ENCODE data around the gene TNIK.
A peak's percentile ranks its signal among the peaks of the same experiment; 100 is the strongest.

Gene TNIK

DNA sequence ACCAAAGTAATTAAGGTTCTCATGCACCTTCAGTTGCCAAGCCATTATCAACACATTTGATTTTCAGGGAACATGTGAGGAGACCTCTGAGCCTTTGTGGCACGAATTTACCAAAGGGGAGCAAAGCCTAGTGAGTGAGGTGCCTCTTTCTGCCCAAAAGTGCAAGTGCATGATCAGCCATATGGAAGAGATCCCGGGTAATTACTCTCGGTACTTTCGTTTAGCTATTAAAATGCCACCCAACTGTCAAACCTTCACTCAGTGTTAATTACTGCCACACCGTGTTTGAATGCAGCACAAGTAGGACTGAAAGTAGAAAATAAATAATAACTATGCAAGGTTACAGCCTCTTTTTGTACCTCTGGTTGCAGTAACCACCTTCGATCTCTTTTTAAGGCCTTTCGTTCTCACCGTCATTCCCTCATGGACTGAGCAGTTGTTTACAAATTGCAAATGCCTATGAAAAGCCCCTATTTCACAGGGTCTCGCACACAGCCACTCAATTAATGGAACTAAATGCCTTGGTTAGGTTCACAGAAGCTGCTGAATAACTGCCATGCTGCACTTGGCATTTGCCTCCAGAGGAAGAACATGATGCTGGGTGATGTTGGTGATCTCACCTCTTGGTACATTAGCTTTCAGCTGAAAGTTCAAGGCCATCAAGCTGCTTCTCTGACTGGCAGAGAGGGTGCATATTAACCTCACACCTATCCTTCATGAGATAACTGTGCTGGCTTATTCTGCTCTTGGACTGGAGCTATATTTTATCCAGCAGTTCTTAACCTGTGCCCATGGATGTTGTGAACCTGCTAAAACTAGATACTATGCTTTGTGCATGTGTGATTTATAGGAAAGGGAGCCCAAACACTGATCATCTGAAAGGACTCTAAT, 69.9 kb downstream of the TNIK start:
- no peak for TF ChIP-seq POLR2A (IDR thresholded peaks at IDR 0.05; ENCODE audit: extremely low read depth, insufficient read length)
- TF ChIP-seq, protein P1, sequence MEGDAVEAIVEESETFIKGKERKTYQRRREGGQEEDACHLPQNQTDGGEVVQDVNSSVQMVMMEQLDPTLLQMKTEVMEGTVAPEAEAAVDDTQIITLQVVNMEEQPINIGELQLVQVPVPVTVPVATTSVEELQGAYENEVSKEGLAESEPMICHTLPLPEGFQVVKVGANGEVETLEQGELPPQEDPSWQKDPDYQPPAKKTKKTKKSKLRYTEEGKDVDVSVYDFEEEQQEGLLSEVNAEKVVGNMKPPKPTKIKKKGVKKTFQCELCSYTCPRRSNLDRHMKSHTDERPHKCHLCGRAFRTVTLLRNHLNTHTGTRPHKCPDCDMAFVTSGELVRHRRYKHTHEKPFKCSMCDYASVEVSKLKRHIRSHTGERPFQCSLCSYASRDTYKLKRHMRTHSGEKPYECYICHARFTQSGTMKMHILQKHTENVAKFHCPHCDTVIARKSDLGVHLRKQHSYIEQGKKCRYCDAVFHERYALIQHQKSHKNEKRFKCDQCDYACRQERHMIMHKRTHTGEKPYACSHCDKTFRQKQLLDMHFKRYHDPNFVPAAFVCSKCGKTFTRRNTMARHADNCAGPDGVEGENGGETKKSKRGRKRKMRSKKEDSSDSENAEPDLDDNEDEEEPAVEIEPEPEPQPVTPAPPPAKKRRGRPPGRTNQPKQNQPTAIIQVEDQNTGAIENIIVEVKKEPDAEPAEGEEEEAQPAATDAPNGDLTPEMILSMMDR (IDR thresholded peaks at IDR 0.05; ENCODE audit: low read depth, low read length) = no peak
- TF ChIP-seq, protein P2, sequence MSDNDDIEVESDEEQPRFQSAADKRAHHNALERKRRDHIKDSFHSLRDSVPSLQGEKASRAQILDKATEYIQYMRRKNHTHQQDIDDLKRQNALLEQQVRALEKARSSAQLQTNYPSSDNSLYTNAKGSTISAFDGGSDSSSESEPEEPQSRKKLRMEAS (IDR thresholded peaks at IDR 0.05; ENCODE audit: low read depth, low read length) = no peak
- TF ChIP-seq MYC (IDR thresholded peaks at IDR 0.05; ENCODE audit: low read depth, low read length) = no peak
- DNase-seq (ENCODE audit: low read depth) = no peak
- H3K4me3 ChIP-seq (ENCODE audit: low read depth, low read length) = no peak overlapping the region

DNA sequence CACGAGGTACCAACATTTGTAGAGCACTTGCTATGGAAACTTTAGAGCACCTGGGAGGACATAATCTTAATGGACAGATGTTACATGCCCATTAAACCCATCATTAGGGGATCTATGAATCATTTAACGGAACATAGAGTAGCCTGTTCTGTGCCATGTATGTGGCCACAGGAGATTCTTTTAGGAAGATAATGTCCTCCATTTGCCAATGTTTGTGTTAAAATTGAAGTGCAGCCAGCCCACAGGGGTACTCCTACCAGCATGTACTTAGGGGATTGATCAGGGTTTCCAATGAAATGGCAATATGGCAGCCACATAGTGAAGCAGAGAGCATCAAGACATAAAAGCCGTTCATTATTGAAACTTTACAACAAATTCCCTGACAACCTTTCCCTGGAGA, 70.7 kb downstream of the TNIK start:
- no peak for DNase-seq (ENCODE audit: low read depth)
- no peak overlapping the region for H3K4me3 ChIP-seq (ENCODE audit: low read depth, low read length)
- no peak for TF ChIP-seq POLR2A (IDR thresholded peaks at IDR 0.05; ENCODE audit: extremely low read depth, insufficient read length)
- TF ChIP-seq, protein P1 (IDR thresholded peaks at IDR 0.05; ENCODE audit: low read depth, low read length) = no peak
- TF ChIP-seq, protein P2 (IDR thresholded peaks at IDR 0.05; ENCODE audit: low read depth, low read length) = no peak
- no peak for TF ChIP-seq MYC (IDR thresholded peaks at IDR 0.05; ENCODE audit: low read depth, low read length)

DNA sequence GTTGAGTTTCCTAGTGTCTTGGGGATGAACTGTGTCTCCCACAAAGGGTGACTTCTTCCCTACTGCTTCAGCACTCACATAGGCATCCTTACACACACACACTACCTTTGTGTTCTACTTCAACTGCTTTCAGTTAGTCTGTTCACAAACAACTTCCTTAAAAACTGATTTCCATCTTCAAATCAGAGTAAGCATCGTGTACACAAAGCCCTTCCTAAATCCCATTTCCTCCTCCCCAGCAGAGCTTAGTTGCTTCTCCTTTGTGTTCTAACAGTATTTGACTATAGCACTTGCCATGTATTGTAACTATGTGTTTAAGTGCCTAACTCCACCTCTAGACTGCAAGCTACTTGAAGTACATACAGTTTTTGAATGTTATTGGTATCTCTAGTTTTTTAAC, 71.7 kb downstream of the TNIK start:
- TF ChIP-seq, protein P2 (IDR thresholded peaks at IDR 0.05; ENCODE audit: low read depth, low read length) = no peak
- TF ChIP-seq, protein P1 (IDR thresholded peaks at IDR 0.05; ENCODE audit: low read depth, low read length) = no peak
- TF ChIP-seq MYC (IDR thresholded peaks at IDR 0.05; ENCODE audit: low read depth, low read length) (no peak), POLR2A (IDR thresholded peaks at IDR 0.05; ENCODE audit: extremely low read depth, insufficient read length) (no peak)

DNA sequence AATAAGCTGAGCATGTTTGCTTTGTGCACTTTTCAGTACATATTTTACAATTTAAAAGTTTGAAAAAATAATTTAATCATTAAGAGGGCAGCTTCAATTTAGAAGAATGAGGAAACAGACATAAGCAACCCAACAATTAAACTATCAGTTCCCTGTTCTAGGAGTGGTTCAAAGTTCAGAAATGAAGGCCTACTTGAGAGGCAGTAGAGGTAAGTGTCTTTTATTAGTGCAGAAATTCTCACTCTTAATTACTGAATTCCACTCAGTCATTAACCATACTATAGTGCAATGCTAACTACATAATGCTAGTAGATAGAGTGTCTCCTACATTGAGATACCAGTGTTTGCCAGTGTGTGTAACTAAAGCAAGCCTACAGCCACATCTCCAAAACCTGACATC, 73.1 kb downstream of the TNIK start:
- no peak overlapping the region for H3K4me3 ChIP-seq (ENCODE audit: low read depth, low read length)
- no peak for DNase-seq (ENCODE audit: low read depth)
- TF ChIP-seq MYC (IDR thresholded peaks at IDR 0.05; ENCODE audit: low read depth, low read length) (no peak), POLR2A (IDR thresholded peaks at IDR 0.05; ENCODE audit: extremely low read depth, insufficient read length) (no peak)
- TF ChIP-seq, protein P2 (IDR thresholded peaks at IDR 0.05; ENCODE audit: low read depth, low read length) = no peak
- TF ChIP-seq, protein P1 (IDR thresholded peaks at IDR 0.05; ENCODE audit: low read depth, low read length) = no peak

More for the DNA sequence above, 71.7 kb downstream of the TNIK start:
- DNase-seq (ENCODE audit: low read depth) = peak; percentile 11
- H3K4me3 ChIP-seq (ENCODE audit: low read depth, low read length) = no peak overlapping the region

DNA sequence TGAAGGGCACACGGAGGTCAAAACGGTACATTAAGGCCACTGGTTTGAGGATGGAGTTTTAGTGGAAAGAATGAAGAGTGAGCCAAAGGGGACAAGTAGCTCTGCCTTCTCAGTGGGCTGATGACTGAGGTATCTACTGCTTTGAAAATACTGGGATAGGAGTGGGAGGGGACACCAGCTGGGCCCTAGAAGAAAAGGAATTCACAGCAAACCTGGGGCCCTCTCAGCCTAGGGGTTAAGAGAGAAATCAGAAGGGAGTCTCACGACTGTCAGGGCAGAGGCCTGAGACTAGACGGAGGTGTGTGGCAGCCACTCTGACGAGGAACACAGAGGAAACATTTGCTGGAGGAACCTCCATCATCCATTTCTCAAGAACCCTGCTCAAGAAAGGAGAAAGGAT, 75.1 kb downstream of the TNIK start:
- DNase-seq (ENCODE audit: low read depth) = no peak
- TF ChIP-seq, protein P2 (IDR thresholded peaks at IDR 0.05; ENCODE audit: low read depth, low read length) = no peak
- TF ChIP-seq POLR2A (IDR thresholded peaks at IDR 0.05; ENCODE audit: extremely low read depth, insufficient read length) (no peak), MYC (IDR thresholded peaks at IDR 0.05; ENCODE audit: low read depth, low read length) (no peak)
- TF ChIP-seq, protein P1 (IDR thresholded peaks at IDR 0.05; ENCODE audit: low read depth, low read length) = no peak

More for the DNA sequence above, 75.1 kb downstream of the TNIK start:
- H3K4me3 ChIP-seq (ENCODE audit: low read depth, low read length) = no peak overlapping the region

All from NB4 (cell line).